NCI-H2029 (cell line): ENCODE measurements around the gene HOXB9.

Source experiments
- DNase-seq: peaks from one replicate; lab custom pipeline; 2025; lab: John Stamatoyannopoulos, UW

HOXB9 gene

DNA sequence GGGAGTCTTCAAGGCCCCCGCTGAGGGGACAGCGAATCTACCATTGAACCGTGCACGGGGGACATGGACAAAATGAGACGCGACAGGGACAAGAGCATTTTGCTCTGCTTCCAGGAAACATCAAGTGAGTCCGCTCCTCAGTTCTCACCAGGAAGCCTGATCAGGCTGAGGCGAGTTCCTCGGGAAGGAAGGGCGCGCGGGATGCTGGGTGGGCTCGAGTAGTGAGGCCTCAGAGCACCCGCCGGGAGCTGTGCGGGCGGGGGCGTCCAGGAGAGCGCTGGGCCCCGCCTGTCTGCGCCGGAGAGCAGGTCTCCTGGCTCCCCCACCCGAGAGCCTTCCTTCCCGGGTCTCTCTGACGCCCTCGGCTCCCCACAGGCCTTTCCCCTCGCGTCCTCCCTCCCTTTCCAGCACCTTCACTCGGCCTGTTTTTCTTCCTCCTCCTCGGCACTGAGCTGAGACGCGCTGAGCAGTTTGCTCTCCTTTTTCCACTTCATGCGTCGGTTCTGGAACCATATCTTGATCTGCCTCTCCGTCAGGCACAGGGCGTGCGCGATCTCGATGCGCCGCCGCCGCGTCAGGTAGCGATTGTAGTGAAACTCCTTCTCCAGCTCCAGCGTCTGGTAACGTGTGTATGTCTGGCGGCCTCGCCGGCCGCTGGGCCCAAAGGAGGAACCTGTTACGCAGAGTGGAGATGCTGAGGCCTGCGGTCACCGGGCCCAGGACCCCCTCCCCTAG is 30.0 kb downstream of the HOXB9 start:
- no peak for DNase-seq

DNA sequence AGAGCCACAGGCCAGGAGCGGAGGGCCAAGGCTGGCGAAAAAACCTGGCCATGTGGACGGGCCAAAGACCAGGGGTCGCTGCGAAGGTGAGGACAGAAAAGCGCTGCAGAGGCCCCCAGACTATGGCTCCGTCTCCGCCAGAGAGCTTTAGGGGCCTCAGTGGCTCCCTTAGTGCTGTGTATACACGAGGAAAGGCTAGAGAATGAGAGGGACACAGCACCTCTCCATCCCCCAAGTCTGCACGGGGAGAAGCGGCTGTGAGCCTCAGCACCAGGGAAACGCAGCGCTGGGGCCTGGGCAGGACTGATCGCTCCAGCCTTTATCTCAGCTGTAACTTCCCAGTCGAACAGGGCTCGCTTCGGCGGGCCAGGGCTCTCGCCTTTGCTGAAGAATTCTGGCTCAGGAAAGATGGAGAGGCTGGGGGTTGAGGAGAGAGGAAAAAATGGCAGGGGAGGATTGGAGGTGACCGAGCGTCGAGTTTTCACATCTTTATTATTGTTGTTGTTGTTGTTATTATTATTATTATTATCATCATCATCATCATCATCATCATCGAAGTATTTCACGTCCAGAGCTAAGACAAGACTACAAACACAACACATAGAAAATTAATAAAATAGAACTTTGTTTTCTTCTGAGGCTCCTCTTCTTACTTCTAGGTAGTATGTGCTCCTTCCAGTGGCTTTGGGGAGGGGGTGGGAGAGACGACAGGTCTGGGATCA is 30.7 kb downstream of the HOXB9 start:
- no peak for DNase-seq

DNA sequence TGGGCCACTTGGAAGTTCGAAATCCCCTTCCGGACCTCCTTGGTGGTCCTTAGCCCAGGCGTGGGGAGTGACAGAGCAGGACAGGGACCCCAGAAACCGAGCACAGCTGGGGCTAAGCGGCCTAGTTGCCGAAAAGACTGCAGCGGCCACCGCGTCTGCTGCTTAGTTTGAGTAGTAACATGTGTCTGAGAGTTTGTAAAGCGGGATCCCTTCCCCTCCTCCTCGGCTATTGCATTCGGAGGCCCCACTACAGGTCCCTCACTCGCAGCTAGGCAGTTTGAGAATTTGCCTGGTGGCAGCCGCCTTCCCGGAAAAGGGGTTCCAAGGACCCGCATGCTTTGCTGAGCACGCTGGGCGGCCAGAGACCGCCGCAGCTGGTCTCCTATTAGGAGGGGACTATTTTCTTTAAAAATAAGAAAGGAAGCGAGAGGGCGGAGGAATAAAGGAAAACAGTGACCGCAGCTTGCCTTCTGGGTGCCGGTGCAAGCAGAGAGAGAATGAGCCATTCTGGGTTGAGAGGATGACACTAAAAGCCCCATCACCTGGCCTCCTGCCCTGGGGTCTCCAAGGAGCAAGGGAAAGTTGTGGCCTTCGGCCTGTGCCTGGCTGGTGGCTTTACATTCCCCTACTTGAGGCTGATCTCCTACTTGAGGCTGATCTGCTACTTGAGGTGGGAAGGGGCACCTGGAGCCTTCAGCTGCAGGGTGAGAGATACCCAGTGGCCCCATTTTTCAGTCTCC is 31.4 kb downstream of the HOXB9 start:
- no peak for DNase-seq

DNA sequence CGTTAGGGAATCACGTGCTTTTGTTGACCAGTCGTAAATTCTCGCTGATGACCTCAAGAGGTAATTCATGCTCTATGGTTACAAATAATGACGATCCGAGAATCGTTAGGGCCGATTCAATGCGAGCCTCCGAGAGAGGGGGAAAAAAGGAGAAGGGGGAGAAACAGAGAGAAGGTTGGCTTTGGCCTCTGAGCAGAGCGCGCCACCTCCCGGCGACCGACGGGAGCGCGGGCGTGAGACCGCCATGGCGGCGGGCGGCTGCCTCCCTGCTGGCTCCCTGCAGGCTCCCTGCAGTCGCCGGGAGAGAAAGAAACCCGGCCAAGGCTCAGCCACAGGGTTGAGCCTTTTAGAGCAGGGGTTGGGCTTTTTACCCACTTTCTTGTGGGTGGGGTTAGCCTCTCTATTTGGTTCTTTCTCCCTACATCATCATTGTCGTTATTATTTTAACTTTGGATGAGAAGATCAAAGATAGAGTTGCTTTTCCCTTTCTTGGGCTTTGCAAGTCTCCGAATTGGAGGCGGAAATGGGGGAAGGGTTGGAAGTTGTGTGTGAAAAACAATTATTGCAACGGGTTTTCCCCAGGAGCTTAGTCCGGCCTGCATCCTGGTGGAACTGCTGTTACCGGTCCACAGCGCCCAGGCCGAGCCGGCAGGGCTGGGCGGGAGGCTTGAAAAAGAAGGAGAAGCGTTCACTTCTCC is 32.2 kb downstream of the HOXB9 start:
- peak; percentile 96 for DNase-seq

DNA sequence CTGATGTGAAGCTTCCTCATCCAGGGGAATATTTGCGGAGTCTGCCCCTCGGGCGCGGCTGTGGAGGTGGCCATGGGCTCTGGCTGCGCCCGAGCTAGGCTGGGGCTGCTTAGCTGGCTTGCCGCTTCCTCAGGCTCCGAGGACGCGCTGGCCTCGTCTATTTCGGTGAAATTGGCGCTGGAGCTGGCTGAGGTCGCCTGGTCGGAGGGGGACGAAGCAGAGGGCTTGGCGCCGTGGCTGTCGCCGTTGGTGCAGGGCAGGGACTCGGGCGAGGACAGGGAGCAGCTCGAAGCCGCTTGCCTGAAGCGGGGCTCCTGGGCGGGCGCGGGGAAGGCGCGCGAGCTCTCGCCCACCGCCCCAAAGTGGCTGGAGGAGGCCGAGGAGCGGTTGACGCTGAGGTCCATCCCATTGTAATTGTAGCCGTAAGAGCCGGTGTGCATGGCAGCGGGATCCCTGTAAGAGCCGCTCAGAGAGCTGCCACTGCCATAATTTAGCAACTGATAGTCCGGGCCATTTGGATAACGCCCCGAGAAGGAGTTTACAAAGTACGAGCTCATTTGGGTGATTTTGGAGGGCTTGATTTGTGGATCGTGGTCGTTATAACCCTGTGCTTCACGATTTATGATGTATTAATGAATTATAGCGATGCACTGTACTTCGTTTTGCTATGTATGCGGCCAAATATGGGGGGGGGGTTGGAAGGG is 32.9 kb downstream of the HOXB9 start, which contains the start of gene HOXB5:
HOXB5 (minus strand) TSS at position 654 of the 704 bp plus-strand sequence; CDS start at position 557, 97 bp downstream.
- no peak for DNase-seq

DNA sequence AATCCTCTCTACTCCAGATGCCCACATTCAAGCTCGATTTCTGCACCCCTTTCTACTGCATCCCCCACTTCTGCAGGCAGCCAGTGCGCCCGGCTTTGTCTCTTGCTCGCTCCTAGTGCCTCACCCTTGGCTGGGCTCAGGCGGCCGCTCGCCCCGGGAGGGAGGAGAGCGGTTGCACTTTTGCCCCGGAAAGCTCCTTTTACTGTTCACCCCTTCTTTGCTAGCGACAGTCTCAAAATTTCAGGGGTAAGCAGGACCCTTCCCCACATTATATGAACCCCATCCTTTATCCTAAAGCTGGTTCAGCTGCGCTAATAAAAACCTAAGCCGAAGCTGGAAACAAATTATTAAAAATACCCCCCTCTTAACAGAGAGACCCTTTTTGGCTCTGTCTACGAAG is 33.6 kb downstream of the HOXB9 start:
- DNase-seq, result no peak

DNA sequence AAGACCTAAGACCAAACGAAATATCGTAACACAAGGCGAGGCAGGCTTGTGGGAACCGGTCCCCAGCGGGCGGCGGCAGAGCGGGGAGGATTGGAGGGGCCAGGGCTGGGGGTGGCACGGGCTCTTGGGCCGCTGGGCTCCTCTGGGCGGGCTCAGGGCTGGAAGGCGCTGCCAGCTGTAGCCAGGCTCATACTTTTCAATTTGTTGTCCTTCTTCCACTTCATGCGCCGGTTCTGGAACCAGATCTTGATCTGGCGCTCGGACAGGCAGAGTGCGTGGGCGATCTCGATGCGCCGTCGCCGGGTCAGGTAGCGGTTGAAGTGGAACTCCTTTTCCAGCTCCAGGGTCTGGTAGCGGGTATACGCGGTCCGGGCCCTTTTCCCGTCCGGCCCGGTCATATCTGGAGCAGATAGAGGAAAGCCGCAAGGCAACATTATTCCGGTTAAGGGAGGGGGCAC is 34.1 kb downstream of the HOXB9 start:
- no peak for DNase-seq

DNA sequence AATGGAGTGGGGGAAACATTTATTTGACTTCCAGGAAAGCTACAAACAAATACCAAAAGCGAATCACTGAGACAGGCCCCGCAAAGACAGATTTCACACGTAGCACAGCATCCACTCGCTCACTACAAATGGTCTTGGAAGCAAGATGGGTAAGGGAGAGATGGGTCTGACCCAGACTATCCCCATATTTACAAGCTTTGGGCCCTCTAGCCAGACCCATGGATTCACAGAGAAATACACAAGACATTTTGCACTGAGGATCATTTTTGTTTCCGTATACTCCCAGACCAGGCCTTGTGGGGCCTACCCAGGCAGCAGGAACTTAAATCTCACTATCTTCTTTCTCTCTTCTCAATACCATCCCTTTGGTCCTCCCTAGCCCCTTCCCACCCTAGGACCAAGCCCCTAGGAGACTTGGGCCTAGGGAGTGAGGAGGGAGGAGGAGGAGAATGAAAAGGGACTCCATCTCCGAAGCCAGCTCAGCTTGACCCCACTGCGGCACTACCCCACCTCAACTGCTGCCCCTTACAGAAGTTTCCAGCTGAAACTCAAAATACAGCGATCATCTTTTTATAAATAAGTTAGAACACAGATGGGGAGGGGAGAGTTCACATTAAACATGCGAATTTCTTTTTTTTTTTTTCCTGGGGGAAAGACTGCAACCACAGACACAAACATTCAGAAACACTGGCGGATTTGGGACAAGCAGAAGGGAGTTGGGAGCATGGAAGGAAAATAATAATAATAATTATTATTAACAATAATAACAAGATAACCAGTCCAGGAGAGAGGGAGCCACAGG is 34.7 kb downstream of the HOXB9 start:
- no peak for DNase-seq

DNA sequence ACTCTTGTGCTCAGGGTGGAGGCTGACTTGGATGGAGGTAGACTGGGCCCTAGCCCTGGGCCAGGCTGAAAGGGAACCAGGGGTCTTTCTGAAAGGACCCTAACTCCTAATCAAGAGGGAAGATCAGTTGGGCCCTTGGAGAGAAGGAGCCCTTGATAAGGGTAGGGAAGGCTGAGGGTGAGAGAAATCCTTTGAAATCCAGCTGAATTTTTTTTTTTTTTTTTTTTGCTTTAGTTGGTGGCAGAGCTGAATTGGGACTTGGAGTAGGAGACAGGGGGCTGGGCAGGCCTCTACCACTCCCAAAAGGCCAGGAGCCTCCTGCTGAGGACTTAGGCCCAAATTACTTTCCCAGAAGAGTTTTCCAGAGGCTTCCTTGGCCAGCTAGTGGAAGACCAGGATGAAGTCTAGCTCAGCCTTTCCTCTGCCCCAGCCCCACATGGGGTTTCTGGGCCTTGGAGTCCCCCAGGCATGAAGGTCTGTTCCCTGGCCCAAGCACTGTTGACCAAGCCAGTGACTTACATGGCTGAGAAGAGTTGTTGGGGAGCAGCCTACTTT is 35.5 kb downstream of the HOXB9 start:
- no peak for DNase-seq

DNA sequence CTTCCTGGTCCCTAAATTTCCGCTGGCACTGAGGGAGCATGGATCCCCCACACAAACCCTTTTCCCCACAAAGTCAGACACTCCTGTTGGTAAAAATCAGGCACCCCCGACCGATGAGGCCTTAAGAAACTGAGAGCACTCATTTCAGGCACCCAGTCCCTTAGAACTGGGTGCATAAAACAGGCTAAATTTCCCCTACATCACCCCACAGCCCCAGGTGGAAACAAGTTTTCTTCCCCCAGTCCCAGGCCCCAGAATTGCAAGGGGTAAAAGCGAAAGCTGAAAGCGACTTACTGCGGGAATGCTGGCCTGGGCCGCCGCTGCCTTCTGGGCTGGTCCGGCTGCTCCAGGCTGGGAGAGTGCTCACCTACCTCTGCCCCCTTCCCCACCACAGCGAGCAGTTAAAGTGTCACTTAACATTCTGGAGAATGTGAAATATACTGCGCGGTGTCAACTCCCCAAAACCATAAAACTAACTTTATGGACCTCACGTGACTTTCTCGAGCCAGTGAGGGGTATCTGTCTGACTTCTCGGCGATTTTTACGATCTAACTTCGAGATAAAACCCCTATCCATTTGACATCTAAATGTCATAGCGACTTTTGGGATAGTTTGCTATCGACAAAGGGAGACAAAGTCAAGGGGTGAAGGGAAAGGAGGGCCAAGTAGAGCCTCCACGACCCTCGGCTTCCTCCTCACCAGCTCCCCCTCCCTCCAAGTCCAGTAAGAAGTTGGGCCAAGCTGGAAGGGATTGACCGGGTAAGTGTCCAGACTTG is 36.1 kb downstream of the HOXB9 start, which contains the start of gene HOXB3:
HOXB3 (minus strand) TSS at position 411 of the 776 bp plus-strand sequence. CDS start 37,767 bp downstream, outside the sequence.
- no peak for DNase-seq

DNA sequence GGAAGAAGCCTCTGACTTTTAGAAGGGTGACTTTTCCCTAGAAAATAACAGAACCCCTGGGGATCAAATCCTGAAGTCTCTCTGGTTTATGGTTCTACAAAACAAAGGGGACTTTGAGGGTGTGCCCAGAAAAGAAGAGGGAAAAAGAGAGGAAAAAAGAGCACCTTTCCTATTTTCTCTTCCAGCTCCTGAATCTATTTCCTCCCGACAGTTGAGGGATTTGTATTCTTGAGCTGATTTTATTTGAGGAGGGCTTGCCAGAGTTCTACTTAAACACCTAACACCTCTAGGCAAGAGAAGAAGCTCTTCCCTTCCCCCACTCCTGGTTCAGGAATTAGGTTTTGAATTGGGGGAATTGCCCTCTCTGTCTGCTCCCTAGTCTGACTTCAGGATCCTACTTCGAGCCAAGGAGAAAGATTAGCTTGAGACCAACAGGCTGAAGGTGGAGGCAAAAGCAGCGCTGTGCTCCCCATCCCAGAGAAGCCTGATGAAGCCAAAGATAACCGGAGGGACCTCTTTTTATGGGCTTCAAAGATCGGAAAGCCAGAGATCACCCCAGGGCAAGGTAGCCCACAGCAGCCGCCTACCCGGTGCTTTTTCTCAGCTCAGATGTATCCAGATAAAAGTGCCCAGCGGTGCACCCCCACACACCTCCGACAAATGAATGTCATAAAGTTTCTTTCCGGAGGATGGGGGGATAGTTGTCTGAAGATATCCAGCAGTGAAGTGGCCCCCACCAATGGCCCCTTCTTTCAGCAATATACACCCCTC is 36.9 kb downstream of the HOXB9 start:
- no peak for DNase-seq

DNA sequence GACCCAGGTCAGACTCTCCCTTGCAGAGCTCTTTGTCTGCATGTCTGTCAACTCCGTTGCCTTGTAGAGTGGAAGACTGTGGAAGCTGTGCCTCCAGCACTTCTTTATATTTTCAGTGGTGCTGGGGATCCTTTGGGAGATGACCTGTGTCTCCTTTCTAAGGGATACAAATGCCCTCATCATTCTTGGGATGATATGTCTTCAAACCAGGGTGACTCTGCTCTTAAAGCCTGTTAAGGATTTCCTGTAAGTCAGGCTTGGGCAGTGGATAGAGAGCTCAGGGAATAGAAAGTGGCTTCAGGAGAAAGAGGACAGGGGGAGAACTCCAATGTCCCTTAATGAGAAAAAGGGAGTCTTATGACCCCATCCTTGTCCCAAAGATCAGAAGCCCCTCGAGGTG is 37.6 kb downstream of the HOXB9 start:
- no peak for DNase-seq

DNA sequence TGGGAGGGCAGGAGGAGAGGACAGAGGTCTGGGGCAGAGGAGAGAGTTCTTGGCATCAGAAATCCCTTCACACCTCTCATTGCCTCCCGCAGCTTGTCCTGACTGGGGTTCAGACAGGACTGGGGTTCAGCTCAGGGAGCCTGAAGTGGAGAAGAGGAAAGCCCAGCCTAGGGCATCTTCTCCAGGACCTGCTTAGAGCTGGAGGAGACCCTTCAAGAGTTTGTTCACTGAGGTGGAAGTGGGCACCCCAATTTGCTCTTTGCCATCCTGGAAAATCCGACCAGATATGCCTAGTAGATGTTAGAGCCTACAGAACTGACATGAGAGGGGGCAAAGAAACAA is 38.1 kb downstream of the HOXB9 start:
- DNase-seq, result no peak

DNA sequence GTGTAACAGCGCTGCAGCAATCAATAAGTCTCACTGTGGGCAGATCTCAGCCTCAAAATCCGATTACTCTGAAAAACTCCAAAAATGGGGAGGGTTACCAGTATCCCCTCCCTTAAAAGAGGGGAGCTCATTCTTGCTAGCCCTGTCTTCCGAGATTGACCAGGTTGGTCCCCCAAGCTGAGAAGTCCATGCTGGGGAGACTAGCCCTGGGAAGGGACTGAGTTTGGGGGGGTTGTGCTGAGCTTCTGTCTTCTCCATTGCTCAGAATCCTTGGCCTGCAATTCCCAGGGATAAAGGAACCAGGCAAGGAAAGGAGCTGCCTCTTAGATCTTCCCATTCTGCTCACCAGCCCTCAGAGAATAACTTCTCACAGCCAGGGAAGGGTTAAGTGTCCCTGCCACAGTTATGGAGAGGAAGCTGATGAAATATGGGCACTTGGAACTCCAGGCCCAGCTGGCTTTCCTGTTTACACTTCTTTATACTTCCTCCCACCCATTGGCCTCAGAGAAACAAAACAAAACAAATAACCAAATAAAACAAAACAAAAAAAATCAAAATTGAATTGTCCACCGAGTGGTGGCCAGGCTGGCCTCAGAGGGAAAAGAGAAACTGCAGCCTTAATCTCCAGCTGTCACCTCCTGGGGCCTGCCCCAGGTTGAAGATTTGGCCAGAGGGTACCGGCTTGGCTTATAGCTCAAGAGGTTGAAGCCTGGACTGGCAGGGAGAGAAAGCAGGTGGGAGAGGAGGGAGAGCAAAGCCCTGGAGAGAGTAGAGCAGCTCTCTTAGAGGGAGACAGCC is 38.7 kb downstream of the HOXB9 start:
- peak; percentile 93 for DNase-seq

DNA sequence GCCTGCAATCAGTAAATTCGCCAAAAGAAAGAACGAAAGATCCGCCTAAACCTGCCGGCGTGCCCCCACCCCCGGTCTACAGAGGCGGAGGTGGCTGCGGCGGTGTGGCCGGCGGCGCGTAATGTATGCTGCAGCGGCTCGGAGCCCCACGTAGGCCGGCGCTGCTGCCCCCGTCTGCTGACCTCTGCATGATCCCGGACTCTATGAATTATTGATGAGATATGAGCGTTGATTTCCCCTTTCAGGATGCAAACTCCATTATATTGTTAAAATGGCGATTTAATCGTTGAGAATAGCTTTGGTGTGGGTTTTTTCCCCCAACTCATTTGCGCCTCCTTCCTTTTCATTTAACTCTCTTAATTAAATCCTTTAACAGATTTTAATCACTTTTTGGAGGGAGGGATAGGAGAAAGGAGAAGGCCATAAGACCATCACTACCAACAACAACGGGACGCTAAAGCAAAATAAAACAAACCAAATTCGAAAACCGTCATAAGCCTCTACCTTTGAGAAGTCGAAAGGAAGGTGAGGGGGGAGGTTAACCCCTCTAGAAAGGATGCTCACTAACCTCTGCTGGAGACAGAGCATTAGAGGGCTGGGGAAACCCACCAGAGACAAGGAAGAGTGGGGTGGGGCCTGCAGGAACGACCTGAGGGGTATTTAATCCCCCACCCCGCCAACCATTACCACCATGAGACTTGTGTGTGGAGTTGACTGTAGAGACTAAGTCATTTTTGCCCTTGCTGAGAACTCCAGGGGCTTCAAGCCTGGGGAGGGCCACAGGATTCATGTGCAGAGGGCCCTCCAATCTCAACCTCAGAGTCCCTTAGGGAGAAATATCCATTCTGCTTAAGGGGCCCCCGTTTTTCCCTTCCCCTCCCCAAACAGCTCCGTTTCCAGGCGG is 39.6 kb downstream of the HOXB9 start:
- DNase-seq, result no peak

DNA sequence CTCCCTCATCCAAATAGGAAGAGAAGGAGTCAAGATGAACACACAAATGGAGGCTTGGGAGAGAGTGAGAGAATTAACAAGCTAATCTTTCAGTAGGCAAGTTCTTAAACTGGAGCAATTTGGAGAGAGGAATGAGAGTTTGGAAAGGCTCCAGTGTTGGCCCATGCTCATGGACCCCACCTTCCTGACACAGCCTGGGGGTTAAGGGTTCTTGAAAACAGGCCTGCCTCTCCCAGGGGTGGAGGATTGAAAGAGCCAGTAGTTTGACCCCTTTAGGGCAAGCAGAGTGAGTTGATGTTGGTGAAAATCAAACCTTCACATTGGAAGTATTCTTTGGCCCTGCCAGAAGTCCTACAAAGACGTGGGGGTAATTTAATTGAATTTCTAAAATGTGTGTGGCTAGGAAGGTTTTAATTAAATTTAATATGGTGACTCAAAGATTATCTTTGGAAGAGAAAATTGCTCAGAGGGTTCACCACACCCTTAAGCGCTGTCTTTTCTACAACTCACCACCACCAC is 41.9 kb downstream of the HOXB9 start:
- DNase-seq, result no peak
